GM23338 (cell line): ENCODE results near the gene C2orf42. TPM values are rescaled to one million over a fixed set of nuclear protein-coding genes. Genes with fewer than 3 reads are reported as not detected.

ENCODE experiments used
- ATAC-seq: fragments of 200-7000 bp; cut with Tn5 transposase; 3 replicates; pipeline ENCODE4 v1.9.1; 2020
- DNase-seq: peaks from one replicate; pipeline ENCODE4 v3.0.0-alpha.2; 2015; ENCODE audit warnings: low spot score
- H2AFZ ChIP-seq: fragments of 200-600 bp; sonication (generic); 2 replicates; pipeline ENCODE4 v1.8.0; 2016; ENCODE audit warnings: antibody characterized with exemption, mild to moderate bottlenecking, moderate library complexity
- H3F3A ChIP-seq: fragments of 200-600 bp; sonication (generic); replicated peaks from 2 replicates; pipeline ENCODE4 v1.8.0; 2017; ENCODE audit warnings: antibody characterized with exemption, mixed run types, low read depth
- H3K27ac ChIP-seq: fragments of 200-600 bp; sonication (generic); 2 replicates; pipeline ENCODE4 v1.6.1; 2016; ENCODE audit warnings: low read depth
- H3K27me3 ChIP-seq: fragments of 200-600 bp; sonication (generic); 2 replicates; pipeline ENCODE4 v1.8.0; 2016; ENCODE audit warnings: mild to moderate bottlenecking, mixed run types, moderate library complexity; ENCODE audit not compliant: insufficient read depth
- H3K36me3 ChIP-seq: fragments of 200-600 bp; sonication (generic); 2 replicates; pipeline ENCODE4 v1.8.0; 2016; ENCODE audit warnings: mild to moderate bottlenecking; ENCODE audit not compliant: insufficient read depth
- H3K4me1 ChIP-seq: fragments of 200-600 bp; sonication (generic); 2 replicates; pipeline ENCODE4 v1.8.0; 2016; ENCODE audit warnings: mild to moderate bottlenecking, moderate library complexity; ENCODE audit not compliant: insufficient read depth
- H3K4me2 ChIP-seq: fragments of 200-600 bp; sonication (generic); 2 replicates; pipeline ENCODE4 v1.7.1; 2017; ENCODE audit warnings: mixed run types
- H3K4me3 ChIP-seq: fragments of 200-600 bp; sonication (generic); 2 replicates; pipeline ENCODE4 v1.6.1; 2016; ENCODE audit warnings: mixed run types
- H3K79me2 ChIP-seq: fragments of 200-600 bp; sonication (generic); replicated peaks from 2 replicates; pipeline ENCODE4 v1.8.0; 2017; ENCODE audit warnings: mild to moderate bottlenecking; ENCODE audit not compliant: insufficient read depth
- H3K9me2 ChIP-seq: fragments of 200-600 bp; sonication (generic); 2 replicates; pipeline ENCODE4 v1.8.0; 2017; ENCODE audit not compliant: insufficient read depth
- H4K20me1 ChIP-seq: fragments of 200-600 bp; sonication (generic); replicated peaks from 2 replicates; pipeline ENCODE4 v1.8.0; 2017; ENCODE audit warnings: mild to moderate bottlenecking; ENCODE audit not compliant: insufficient read depth
- H3K27ac Mint-ChIP-seq: 2 replicates; pipeline ENCODE4 v1.8.0; 2020; ENCODE audit warnings: inconsistent platforms, mild to moderate bottlenecking, moderate library complexity, mixed read lengths
- H3K27me3 Mint-ChIP-seq: 3 replicates; pipeline ENCODE4 v1.8.0; 2022; ENCODE audit warnings: low read depth, mild to moderate bottlenecking, moderate library complexity, mixed read lengths, inconsistent platforms; ENCODE audit not compliant: insufficient read depth, poor library complexity
- H3K36me3 Mint-ChIP-seq: 3 replicates; pipeline ENCODE4 v1.8.0; 2021; ENCODE audit warnings: low read depth, mild to moderate bottlenecking, inconsistent platforms, moderate library complexity, mixed read lengths
- H3K4me1 Mint-ChIP-seq: 3 replicates; pipeline ENCODE4 v1.8.0; 2020; ENCODE audit warnings: mild to moderate bottlenecking, inconsistent platforms, mixed read lengths
- H3K4me3 Mint-ChIP-seq: 3 replicates; pipeline ENCODE4 v1.8.0; 2021; ENCODE audit warnings: moderate library complexity, mild to moderate bottlenecking, inconsistent platforms, mixed read lengths
- H3K9me3 Mint-ChIP-seq: 3 replicates; pipeline ENCODE4 v1.8.0; 2020; ENCODE audit warnings: moderate library complexity, mild to moderate bottlenecking, inconsistent platforms, mixed read lengths
- NANOG ChIP-seq: IDR thresholded peaks from 2 replicates; pipeline ENCODE4 v1.6.1; 2016; ENCODE audit warnings: antibody characterized with exemption, borderline replicate concordance
- POLR2AphosphoS5 ChIP-seq: IDR thresholded peaks from 2 replicates; pipeline ENCODE4 v1.6.1; 2016; ENCODE audit warnings: antibody characterized with exemption, low read depth
- ZNF114 ChIP-seq: fragments of 250-450 bp; sonication (Bioruptor Pico); IDR thresholded peaks from 2 replicates; pipeline ENCODE4 v1.5.0; 2020; ENCODE audit warnings: mild to moderate bottlenecking, moderate library complexity
- ZNF331 ChIP-seq: fragments of 250-450 bp; sonication (Bioruptor Pico); IDR thresholded peaks from 2 replicates; pipeline ENCODE4 v1.5.0; 2020; ENCODE audit warnings: low read depth, mild to moderate bottlenecking, moderate library complexity
- polyA plus RNA-seq: library from polyadenylated mRNA; unstranded; fragments of >200 nt; fragmentation: Nextera tagmentation; extraction: Ambion mirVana; gene quantifications from 2 replicates; pipeline ENCODE4 v1.2.1, GENCODE V29; 2016
- total RNA-seq: library from RNA; depleted of rRNA; stranded (reverse); fragments of >200 nt; shearing (Covaris generic); gene quantifications from 2 replicates; pipeline ENCODE4 v1.2.3, GENCODE V29; 2014
- TF ChIP-seq, protein P1 (sequence below): IDR thresholded peaks from 2 replicates; pipeline ENCODE4 v1.6.1; 2016; ENCODE audit warnings: antibody characterized with exemption
- TF ChIP-seq, protein P2 (sequence below): fragments of 250-450 bp; sonication (Bioruptor Pico); IDR thresholded peaks from 2 replicates; pipeline ENCODE4 v1.5.0; 2020; ENCODE audit warnings: mild to moderate bottlenecking, moderate library complexity
- TF ChIP-seq, protein P3 (sequence below), 2 experiments: fragments of 200-600 bp in 1 of 2; sonication (generic) in 1 of 2; conservative IDR thresholded peaks; 2 replicates each; pipeline versions ENCODE4 v1.5.1 to v1.6.1; 2016 to 2017; ENCODE audit warnings: antibody characterized with exemption in 2 of 2, low read depth in 2 of 2, mild to moderate bottlenecking in 2 of 2, moderate library complexity in 1 of 2
- TF ChIP-seq, protein P4 (sequence below): IDR thresholded peaks from one replicate; pipeline ENCODE4 v1.6.1; 2018; ENCODE audit warnings: antibody characterized with exemption; ENCODE audit not compliant: unreplicated experiment

Gene C2orf42
- total and polyA plus RNA-seq, 2 experiments from 2014 or later, result 4.3 to 6.9 TPM

DNA sequence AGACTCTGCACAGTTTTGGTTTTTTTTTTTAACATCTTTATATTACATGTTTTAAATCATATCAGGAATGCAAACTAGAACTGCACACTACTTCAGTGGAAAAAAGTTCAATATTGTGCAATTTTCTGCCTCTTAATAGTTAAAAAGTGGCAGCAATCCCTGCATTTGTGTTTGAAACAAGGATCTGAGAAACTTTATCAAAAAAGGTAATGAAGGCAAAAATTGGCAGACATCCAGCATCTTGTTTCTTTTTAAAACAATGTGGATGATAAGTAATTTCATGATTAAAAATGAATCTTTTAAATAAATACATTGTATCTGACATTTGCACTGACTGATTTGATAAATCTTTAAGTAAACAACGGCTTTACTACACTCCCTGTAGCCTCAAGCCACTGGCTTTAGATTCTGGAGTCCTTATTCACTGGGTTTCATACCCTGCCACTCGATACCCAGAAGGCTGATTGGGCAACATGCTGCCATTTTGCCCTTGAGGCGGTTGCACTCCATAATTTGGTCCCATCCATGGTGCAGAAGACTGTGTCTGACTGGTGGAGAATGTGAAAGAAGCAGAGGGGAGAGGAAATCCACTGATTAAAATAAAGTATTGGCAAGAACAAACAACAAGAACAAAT is 21.6 kb upstream of the C2orf42 start:
- Histone ChIP-seq H3K36me3 (peaks cover 41% of the 10 kb centered on the region), H2AFZ (no peak overlapping the region), H4K20me1 (peaks cover 15% of the 10 kb centered on the region), H3K27me3 (no peaks in the 10 kb centered on the region), H3K79me2 (no peaks in the 10 kb centered on the region), H3K9me2 (no peaks in the 10 kb centered on the region), H3K27ac (no peak overlapping the region), H3K4me2 (no peak overlapping the region), H3K4me1 (no peaks in the 10 kb centered on the region), H3F3A (peaks cover 12% of the 10 kb centered on the region; the same call in 1 of the 2 replicates), H3K4me3 (no peak overlapping the region)
- no peak for ATAC-seq
- Mint-ChIP-seq H3K4me1 (no peaks in the 10 kb centered on the region), H3K4me3 (no peak overlapping the region), H3K36me3 (peaks cover 62% of the 10 kb centered on the region), H3K27ac (no peak overlapping the region), H3K27me3 (no peaks in the 10 kb centered on the region), H3K9me3 (no peaks in the 10 kb centered on the region)
- TF ChIP-seq ZNF114 (CRISPR knock-in tag), result no peak
- TF ChIP-seq POLR2AphosphoS5, result no peak
- TF ChIP-seq, protein P1, sequence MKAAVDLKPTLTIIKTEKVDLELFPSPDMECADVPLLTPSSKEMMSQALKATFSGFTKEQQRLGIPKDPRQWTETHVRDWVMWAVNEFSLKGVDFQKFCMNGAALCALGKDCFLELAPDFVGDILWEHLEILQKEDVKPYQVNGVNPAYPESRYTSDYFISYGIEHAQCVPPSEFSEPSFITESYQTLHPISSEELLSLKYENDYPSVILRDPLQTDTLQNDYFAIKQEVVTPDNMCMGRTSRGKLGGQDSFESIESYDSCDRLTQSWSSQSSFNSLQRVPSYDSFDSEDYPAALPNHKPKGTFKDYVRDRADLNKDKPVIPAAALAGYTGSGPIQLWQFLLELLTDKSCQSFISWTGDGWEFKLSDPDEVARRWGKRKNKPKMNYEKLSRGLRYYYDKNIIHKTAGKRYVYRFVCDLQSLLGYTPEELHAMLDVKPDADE, result no peak
- TF ChIP-seq NANOG, result no peak
- TF ChIP-seq, protein P2, sequence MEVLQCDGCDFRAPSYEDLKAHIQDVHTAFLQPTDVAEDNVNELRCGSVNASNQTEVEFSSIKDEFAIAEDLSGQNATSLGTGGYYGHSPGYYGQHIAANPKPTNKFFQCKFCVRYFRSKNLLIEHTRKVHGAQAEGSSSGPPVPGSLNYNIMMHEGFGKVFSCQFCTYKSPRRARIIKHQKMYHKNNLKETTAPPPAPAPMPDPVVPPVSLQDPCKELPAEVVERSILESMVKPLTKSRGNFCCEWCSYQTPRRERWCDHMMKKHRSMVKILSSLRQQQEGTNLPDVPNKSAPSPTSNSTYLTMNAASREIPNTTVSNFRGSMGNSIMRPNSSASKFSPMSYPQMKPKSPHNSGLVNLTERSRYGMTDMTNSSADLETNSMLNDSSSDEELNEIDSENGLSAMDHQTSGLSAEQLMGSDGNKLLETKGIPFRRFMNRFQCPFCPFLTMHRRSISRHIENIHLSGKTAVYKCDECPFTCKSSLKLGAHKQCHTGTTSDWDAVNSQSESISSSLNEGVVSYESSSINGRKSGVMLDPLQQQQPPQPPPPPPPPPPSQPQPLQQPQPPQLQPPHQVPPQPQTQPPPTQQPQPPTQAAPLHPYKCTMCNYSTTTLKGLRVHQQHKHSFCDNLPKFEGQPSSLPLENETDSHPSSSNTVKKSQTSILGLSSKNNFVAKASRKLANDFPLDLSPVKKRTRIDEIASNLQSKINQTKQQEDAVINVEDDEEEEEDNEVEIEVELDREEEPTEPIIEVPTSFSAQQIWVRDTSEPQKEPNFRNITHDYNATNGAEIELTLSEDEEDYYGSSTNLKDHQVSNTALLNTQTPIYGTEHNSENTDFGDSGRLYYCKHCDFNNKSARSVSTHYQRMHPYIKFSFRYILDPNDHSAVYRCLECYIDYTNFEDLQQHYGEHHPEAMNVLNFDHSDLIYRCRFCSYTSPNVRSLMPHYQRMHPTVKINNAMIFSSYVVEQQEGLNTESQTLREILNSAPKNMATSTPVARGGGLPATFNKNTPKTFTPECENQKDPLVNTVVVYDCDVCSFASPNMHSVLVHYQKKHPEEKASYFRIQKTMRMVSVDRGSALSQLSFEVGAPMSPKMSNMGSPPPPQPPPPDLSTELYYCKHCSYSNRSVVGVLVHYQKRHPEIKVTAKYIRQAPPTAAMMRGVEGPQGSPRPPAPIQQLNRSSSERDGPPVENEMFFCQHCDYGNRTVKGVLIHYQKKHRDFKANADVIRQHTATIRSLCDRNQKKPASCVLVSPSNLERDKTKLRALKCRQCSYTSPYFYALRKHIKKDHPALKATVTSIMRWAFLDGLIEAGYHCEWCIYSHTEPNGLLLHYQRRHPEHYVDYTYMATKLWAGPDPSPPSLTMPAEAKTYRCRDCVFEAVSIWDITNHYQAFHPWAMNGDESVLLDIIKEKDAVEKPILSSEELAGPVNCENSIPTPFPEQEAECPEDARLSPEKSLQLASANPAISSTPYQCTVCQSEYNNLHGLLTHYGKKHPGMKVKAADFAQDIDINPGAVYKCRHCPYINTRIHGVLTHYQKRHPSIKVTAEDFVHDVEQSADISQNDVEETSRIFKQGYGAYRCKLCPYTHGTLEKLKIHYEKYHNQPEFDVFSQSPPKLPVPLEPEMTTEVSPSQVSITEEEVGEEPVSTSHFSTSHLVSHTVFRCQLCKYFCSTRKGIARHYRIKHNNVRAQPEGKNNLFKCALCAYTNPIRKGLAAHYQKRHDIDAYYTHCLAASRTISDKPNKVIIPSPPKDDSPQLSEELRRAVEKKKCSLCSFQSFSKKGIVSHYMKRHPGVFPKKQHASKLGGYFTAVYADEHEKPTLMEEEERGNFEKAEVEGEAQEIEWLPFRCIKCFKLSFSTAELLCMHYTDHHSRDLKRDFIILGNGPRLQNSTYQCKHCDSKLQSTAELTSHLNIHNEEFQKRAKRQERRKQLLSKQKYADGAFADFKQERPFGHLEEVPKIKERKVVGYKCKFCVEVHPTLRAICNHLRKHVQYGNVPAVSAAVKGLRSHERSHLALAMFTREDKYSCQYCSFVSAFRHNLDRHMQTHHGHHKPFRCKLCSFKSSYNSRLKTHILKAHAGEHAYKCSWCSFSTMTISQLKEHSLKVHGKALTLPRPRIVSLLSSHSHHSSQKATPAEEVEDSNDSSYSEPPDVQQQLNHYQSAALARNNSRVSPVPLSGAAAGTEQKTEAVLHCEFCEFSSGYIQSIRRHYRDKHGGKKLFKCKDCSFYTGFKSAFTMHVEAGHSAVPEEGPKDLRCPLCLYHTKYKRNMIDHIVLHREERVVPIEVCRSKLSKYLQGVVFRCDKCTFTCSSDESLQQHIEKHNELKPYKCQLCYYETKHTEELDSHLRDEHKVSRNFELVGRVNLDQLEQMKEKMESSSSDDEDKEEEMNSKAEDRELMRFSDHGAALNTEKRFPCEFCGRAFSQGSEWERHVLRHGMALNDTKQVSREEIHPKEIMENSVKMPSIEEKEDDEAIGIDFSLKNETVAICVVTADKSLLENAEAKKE (CRISPR knock-in tag), result no peak
- TF ChIP-seq, protein P3, sequence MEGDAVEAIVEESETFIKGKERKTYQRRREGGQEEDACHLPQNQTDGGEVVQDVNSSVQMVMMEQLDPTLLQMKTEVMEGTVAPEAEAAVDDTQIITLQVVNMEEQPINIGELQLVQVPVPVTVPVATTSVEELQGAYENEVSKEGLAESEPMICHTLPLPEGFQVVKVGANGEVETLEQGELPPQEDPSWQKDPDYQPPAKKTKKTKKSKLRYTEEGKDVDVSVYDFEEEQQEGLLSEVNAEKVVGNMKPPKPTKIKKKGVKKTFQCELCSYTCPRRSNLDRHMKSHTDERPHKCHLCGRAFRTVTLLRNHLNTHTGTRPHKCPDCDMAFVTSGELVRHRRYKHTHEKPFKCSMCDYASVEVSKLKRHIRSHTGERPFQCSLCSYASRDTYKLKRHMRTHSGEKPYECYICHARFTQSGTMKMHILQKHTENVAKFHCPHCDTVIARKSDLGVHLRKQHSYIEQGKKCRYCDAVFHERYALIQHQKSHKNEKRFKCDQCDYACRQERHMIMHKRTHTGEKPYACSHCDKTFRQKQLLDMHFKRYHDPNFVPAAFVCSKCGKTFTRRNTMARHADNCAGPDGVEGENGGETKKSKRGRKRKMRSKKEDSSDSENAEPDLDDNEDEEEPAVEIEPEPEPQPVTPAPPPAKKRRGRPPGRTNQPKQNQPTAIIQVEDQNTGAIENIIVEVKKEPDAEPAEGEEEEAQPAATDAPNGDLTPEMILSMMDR (conservative IDR thresholded peaks at IDR 0.05; ENCODE audit: low read depth in 2 of 2), result no peak
- TF ChIP-seq ZNF331 (CRISPR knock-in tag), result no peak
- TF ChIP-seq, protein P4, sequence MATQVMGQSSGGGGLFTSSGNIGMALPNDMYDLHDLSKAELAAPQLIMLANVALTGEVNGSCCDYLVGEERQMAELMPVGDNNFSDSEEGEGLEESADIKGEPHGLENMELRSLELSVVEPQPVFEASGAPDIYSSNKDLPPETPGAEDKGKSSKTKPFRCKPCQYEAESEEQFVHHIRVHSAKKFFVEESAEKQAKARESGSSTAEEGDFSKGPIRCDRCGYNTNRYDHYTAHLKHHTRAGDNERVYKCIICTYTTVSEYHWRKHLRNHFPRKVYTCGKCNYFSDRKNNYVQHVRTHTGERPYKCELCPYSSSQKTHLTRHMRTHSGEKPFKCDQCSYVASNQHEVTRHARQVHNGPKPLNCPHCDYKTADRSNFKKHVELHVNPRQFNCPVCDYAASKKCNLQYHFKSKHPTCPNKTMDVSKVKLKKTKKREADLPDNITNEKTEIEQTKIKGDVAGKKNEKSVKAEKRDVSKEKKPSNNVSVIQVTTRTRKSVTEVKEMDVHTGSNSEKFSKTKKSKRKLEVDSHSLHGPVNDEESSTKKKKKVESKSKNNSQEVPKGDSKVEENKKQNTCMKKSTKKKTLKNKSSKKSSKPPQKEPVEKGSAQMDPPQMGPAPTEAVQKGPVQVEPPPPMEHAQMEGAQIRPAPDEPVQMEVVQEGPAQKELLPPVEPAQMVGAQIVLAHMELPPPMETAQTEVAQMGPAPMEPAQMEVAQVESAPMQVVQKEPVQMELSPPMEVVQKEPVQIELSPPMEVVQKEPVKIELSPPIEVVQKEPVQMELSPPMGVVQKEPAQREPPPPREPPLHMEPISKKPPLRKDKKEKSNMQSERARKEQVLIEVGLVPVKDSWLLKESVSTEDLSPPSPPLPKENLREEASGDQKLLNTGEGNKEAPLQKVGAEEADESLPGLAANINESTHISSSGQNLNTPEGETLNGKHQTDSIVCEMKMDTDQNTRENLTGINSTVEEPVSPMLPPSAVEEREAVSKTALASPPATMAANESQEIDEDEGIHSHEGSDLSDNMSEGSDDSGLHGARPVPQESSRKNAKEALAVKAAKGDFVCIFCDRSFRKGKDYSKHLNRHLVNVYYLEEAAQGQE, result no peak
- DNase-seq, result no peak
